ENCODE data around the gene PIWIL1.

The PIWIL1 gene

GRCh38 chr12:130347588-130347987 lies 9.9 kb downstream of the PIWIL1 start:
- H3K27ac ChIP-seq = no peak overlapping the region
- no peaks in the 10 kb centered on the region for H3K27me3 ChIP-seq (ENCODE audit: insufficient read depth, low read depth, severe bottlenecking)
- H3K36me3 ChIP-seq = no peaks in the 10 kb centered on the region
- no peak overlapping the region for H3K4me3 ChIP-seq (ENCODE audit: low read depth, low read length)
- DNase-seq = no peak
- no peak for TF ChIP-seq CTCF (IDR thresholded peaks at IDR 0.05; ENCODE audit: low read depth, low read length)
- H3K9me3 ChIP-seq (ENCODE audit: severe bottlenecking) = no peaks in the 10 kb centered on the region

- Histone ChIP-seq H3K4me3 (ENCODE audit: low read depth, low read length) (no peak overlapping the region), H3K36me3 (no peaks in the 10 kb centered on the region), H3K27ac (no peak overlapping the region), H3K27me3 (ENCODE audit: insufficient read depth, low read depth, severe bottlenecking) (no peaks in the 10 kb centered on the region), H3K9me3 (ENCODE audit: severe bottlenecking) (no peaks in the 10 kb centered on the region)
- no peak for DNase-seq
- TF ChIP-seq CTCF (IDR thresholded peaks at IDR 0.05; ENCODE audit: low read depth, low read length) = no peak
Observed at GRCh38 chr12:130350715-130351114, 13.0 kb downstream of the PIWIL1 start.

- Histone ChIP-seq H3K9me3 (ENCODE audit: severe bottlenecking) (no peaks in the 10 kb centered on the region), H3K36me3 (no peaks in the 10 kb centered on the region), H3K4me3 (ENCODE audit: low read depth, low read length) (no peak overlapping the region), H3K27ac (no peak overlapping the region), H3K27me3 (ENCODE audit: insufficient read depth, low read depth, severe bottlenecking) (no peaks in the 10 kb centered on the region)
- TF ChIP-seq CTCF (IDR thresholded peaks at IDR 0.05; ENCODE audit: low read depth, low read length) = no peak
- no peak for DNase-seq
Observed at GRCh38 chr12:130351326-130351725, 13.6 kb downstream of the PIWIL1 start.

GRCh38 chr12:130353081-130353480 lies 15.4 kb downstream of the PIWIL1 start:
- H3K9me3 ChIP-seq (ENCODE audit: severe bottlenecking) = no peaks in the 10 kb centered on the region
- no peaks in the 10 kb centered on the region for H3K36me3 ChIP-seq
- no peak overlapping the region for H3K27ac ChIP-seq
- no peak for TF ChIP-seq CTCF (IDR thresholded peaks at IDR 0.05; ENCODE audit: low read depth, low read length)
- DNase-seq = no peak
- H3K4me3 ChIP-seq (ENCODE audit: low read depth, low read length) = no peak overlapping the region
- H3K27me3 ChIP-seq (ENCODE audit: insufficient read depth, low read depth, severe bottlenecking) = no peaks in the 10 kb centered on the region

- Histone ChIP-seq H3K36me3 (no peaks in the 10 kb centered on the region), H3K9me3 (ENCODE audit: severe bottlenecking) (no peaks in the 10 kb centered on the region), H3K27ac (no peak overlapping the region), H3K4me3 (ENCODE audit: low read depth, low read length) (no peak overlapping the region), H3K27me3 (ENCODE audit: insufficient read depth, low read depth, severe bottlenecking) (no peaks in the 10 kb centered on the region)
- no peak for DNase-seq
- no peak for TF ChIP-seq CTCF (IDR thresholded peaks at IDR 0.05; ENCODE audit: low read depth, low read length)
Observed at GRCh38 chr12:130354407-130354806, 16.7 kb downstream of the PIWIL1 start.

GRCh38 chr12:130356222-130356621 lies 18.5 kb downstream of the PIWIL1 start:
- H3K27ac ChIP-seq = no peak overlapping the region
- H3K27me3 ChIP-seq (ENCODE audit: insufficient read depth, low read depth, severe bottlenecking) = no peaks in the 10 kb centered on the region
- no peaks in the 10 kb centered on the region for H3K9me3 ChIP-seq (ENCODE audit: severe bottlenecking)
- TF ChIP-seq CTCF (IDR thresholded peaks at IDR 0.05; ENCODE audit: low read depth, low read length) = no peak
- H3K4me3 ChIP-seq (ENCODE audit: low read depth, low read length) = no peak overlapping the region
- no peak for DNase-seq
- H3K36me3 ChIP-seq = no peaks in the 10 kb centered on the region

Data from WERI-Rb-1 (cell line).